ENCODE measurements around the gene ABCG1. TPM values are rescaled to one million over a fixed set of nuclear protein-coding genes. Genes with fewer than 3 reads are reported as not detected.

ABCG1 gene
- total and polyA plus RNA-seq, 5 donors from 2014 or later: 17.0 to 86.3 (median 24.3) TPM

- no peaks in the 10 kb centered on the region for H3K27me3 Mint-ChIP-seq
- Histone ChIP-seq H3K4me3 (ENCODE audit: low read depth, low read length) (no peak overlapping the region), H3K4me1 (ENCODE audit: control insufficient read depth, insufficient read depth, low read length, poor library complexity, severe bottlenecking) (peaks cover 61% of the 10 kb centered on the region), H3K9me3 (ENCODE audit: control insufficient read depth in 2 of 2, low read length in 2 of 2) (no peaks in the 10 kb centered on the region), H3K27me3 (ENCODE audit: control insufficient read depth, insufficient read depth, low read length) (no peaks in the 10 kb centered on the region), H3K36me3 (ENCODE audit: control insufficient read depth, insufficient read depth, low read length) (no peaks in the 10 kb centered on the region), H3K27ac (ENCODE audit: insufficient read depth, low read length, poor library complexity, severe bottlenecking) (no peak overlapping the region)
- peaks cover 0 to 9% (median 0%) of the 10 kb centered on the region in 7 donors for H3K9me3 Mint-ChIP-seq
- peaks cover 33 to 74% (median 54%) of the 10 kb centered on the region in 4 donors for H3K4me1 Mint-ChIP-seq
- ATAC-seq (ENCODE audit: low read depth in 2 of 2) (no peak), DNase-seq (no peak)
- peak overlapping the region in 2 of 3 donors; percentile 71 to 80 for H3K27ac Mint-ChIP-seq
- H3K4me3 Mint-ChIP-seq: peak overlapping the region in 2 of 4 donors; percentile 31
- H3K36me3 Mint-ChIP-seq: no peaks in the 10 kb centered on the region
Measured at GRCh38 chr21:42189431-42189830, 29.5 kb upstream of the ABCG1 start.

GRCh38 chr21:42189860-42190485, 29.0 kb upstream of the ABCG1 start:
- Mint-ChIP-seq H3K36me3 (no peaks in the 10 kb centered on the region), H3K4me1 (peaks cover 33 to 74% (median 54%) of the 10 kb centered on the region in 4 donors)
- H3K27ac ChIP-seq (ENCODE audit: insufficient read depth, low read length, poor library complexity, severe bottlenecking): no peak overlapping the region

DNA sequence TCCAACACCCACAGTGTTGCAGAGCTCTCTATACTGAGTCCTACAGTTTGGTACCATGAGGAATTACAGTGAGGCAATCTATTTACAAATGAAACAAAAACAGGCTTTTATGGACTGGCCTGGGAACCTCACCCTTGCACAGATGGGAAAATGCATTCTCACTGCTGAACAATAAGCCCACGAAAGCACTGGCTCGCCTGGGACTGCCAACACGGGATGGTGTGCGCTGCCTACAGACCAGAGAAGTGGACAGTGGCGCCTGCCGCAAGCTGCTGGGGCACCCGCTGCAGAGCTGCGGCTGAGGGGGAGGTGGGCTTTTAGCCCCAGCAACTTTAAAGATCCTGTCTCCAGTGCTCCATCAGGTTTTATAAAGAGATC, 28.5 kb upstream of the ABCG1 start:
- H3K4me3 ChIP-seq (ENCODE audit: low read depth, low read length): no peak overlapping the region
- peaks cover 32 to 72% (median 53%) of the 10 kb centered on the region in 4 donors for H3K4me1 Mint-ChIP-seq
- no peaks in the 10 kb centered on the region for H3K9me3 ChIP-seq (ENCODE audit: control insufficient read depth in 2 of 2, low read length in 2 of 2)
- H3K36me3 Mint-ChIP-seq: no peaks in the 10 kb centered on the region
- H3K27ac ChIP-seq (ENCODE audit: insufficient read depth, low read length, poor library complexity, severe bottlenecking): no peak overlapping the region
- peak overlapping the region in 1 of 3 donors; percentile 80 for H3K27ac Mint-ChIP-seq
- ATAC-seq (ENCODE audit: low read depth in 2 of 2): no peak
- no peaks in the 10 kb centered on the region for H3K27me3 Mint-ChIP-seq
- H3K9me3 Mint-ChIP-seq: peaks cover 0 to 8% (median 0%) of the 10 kb centered on the region in 7 donors
- peaks cover 60% of the 10 kb centered on the region for H3K4me1 ChIP-seq (ENCODE audit: control insufficient read depth, insufficient read depth, low read length, poor library complexity, severe bottlenecking)
- no peak overlapping the region for H3K4me3 Mint-ChIP-seq
- no peak for DNase-seq
- H3K27me3 ChIP-seq (ENCODE audit: control insufficient read depth, insufficient read depth, low read length): no peaks in the 10 kb centered on the region
- H3K36me3 ChIP-seq (ENCODE audit: control insufficient read depth, insufficient read depth, low read length): no peaks in the 10 kb centered on the region

More at GRCh38 chr21:42189860-42190485, 29.0 kb upstream of the ABCG1 start:
- ATAC-seq (ENCODE audit: low read depth in 2 of 2): no peak
- Histone ChIP-seq H3K4me1 (ENCODE audit: control insufficient read depth, insufficient read depth, low read length, poor library complexity, severe bottlenecking) (peaks cover 61% of the 10 kb centered on the region), H3K36me3 (ENCODE audit: control insufficient read depth, insufficient read depth, low read length) (no peaks in the 10 kb centered on the region), H3K4me3 (ENCODE audit: low read depth, low read length) (no peak overlapping the region), H3K9me3 (ENCODE audit: control insufficient read depth in 2 of 2, low read length in 2 of 2) (no peaks in the 10 kb centered on the region), H3K27me3 (ENCODE audit: control insufficient read depth, insufficient read depth, low read length) (no peaks in the 10 kb centered on the region)
- peak in 1 of 3 donors; percentile 48 for DNase-seq
- Mint-ChIP-seq H3K9me3 (peaks cover 0 to 9% (median 0%) of the 10 kb centered on the region in 7 donors), H3K27me3 (no peaks in the 10 kb centered on the region), H3K27ac (peak overlapping the region in 2 of 3 donors; percentile 71 to 80), H3K4me3 (peak overlapping the region in 3 of 4 donors; percentile 14 to 31 (median 31))

- DNase-seq (no peak), ATAC-seq (ENCODE audit: low read depth in 2 of 2) (no peak)
- no peak overlapping the region for H3K4me3 ChIP-seq (ENCODE audit: low read depth, low read length)
- Mint-ChIP-seq H3K27me3 (no peaks in the 10 kb centered on the region), H3K4me1 (peaks cover 26 to 66% (median 50%) of the 10 kb centered on the region in 4 donors), H3K27ac (no peak overlapping the region), H3K36me3 (no peaks in the 10 kb centered on the region), H3K4me3 (no peak overlapping the region), H3K9me3 (peaks cover 0 to 2% (median 0%) of the 10 kb centered on the region in 7 donors)
- no peaks in the 10 kb centered on the region for H3K36me3 ChIP-seq (ENCODE audit: control insufficient read depth, insufficient read depth, low read length)
- no peak overlapping the region for H3K27ac ChIP-seq (ENCODE audit: insufficient read depth, low read length, poor library complexity, severe bottlenecking)
- H3K27me3 ChIP-seq (ENCODE audit: control insufficient read depth, insufficient read depth, low read length): no peaks in the 10 kb centered on the region
- no peaks in the 10 kb centered on the region for H3K9me3 ChIP-seq (ENCODE audit: control insufficient read depth in 2 of 2, low read length in 2 of 2)
- peaks cover 54% of the 10 kb centered on the region for H3K4me1 ChIP-seq (ENCODE audit: control insufficient read depth, insufficient read depth, low read length, poor library complexity, severe bottlenecking)
Measured at GRCh38 chr21:42191064-42191463, 27.9 kb upstream of the ABCG1 start.

GRCh38 chr21:42191696-42192595, 27.0 kb upstream of the ABCG1 start:
- peak overlapping the region in 3 of 4 donors; percentile 56 to 63 (median 60) for H3K4me3 Mint-ChIP-seq
- DNase-seq (no peak), ATAC-seq (ENCODE audit: low read depth in 2 of 2) (no peak)
- Histone ChIP-seq H3K4me3 (ENCODE audit: low read depth, low read length) (no peak overlapping the region), H3K27ac (ENCODE audit: insufficient read depth, low read length, poor library complexity, severe bottlenecking) (no peak overlapping the region), H3K9me3 (ENCODE audit: control insufficient read depth in 2 of 2, low read length in 2 of 2) (no peaks in the 10 kb centered on the region), H3K4me1 (ENCODE audit: control insufficient read depth, insufficient read depth, low read length, poor library complexity, severe bottlenecking) (peaks cover 45% of the 10 kb centered on the region), H3K27me3 (ENCODE audit: control insufficient read depth, insufficient read depth, low read length) (no peaks in the 10 kb centered on the region), H3K36me3 (ENCODE audit: control insufficient read depth, insufficient read depth, low read length) (no peaks in the 10 kb centered on the region)
- H3K4me1 Mint-ChIP-seq: peaks cover 17 to 57% (median 42%) of the 10 kb centered on the region in 4 donors
- no peaks in the 10 kb centered on the region for H3K27me3 Mint-ChIP-seq
- H3K36me3 Mint-ChIP-seq: no peaks in the 10 kb centered on the region
- no peaks in the 10 kb centered on the region for H3K9me3 Mint-ChIP-seq
- H3K27ac Mint-ChIP-seq: peak overlapping the region in 2 of 3 donors; percentile 42 to 86

DNA sequence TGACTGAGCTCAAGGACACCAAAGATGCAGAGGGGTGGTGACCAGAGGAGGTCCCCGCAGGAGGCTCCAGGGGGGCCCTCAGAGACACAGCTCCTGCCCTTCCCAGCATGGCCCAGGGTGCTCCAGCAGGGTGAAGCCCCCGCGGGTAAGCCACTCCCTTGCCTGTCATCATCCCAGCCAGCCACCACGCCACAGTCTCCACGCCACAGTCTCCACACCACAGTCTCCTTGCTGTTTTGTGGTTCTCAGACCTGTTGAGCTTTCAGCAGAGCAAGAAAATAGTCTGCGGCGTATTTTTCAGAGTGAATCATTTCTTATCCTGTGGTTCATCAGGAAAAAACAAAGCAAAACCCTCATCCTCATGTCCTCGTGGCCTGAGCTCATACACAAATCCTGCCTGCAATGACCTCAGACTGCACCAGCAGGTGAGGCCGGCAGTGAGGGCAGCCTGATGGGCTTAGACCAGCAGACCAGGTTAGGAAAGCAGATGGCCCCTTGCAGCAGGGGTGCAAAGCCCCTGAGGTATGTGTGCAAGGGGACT, 25.7 kb upstream of the ABCG1 start:
- Mint-ChIP-seq H3K4me3 (peak overlapping the region in 2 of 4 donors; percentile 13 to 56), H3K27me3 (no peaks in the 10 kb centered on the region), H3K27ac (peak overlapping the region; percentile 54 to 62 (median 56)), H3K36me3 (no peaks in the 10 kb centered on the region), H3K4me1 (peaks cover 12 to 53% (median 44%) of the 10 kb centered on the region in 4 donors), H3K9me3 (no peaks in the 10 kb centered on the region)
- no peaks in the 10 kb centered on the region for H3K9me3 ChIP-seq (ENCODE audit: control insufficient read depth in 2 of 2, low read length in 2 of 2)
- no peak overlapping the region for H3K4me3 ChIP-seq (ENCODE audit: low read depth, low read length)
- no peaks in the 10 kb centered on the region for H3K36me3 ChIP-seq (ENCODE audit: control insufficient read depth, insufficient read depth, low read length)
- ATAC-seq (ENCODE audit: low read depth in 2 of 2) (peak in 1 of 2 donors; percentile 2), DNase-seq (peak in 1 of 3 donors; percentile 29)
- no peak overlapping the region for H3K27ac ChIP-seq (ENCODE audit: insufficient read depth, low read length, poor library complexity, severe bottlenecking)
- peaks cover 32% of the 10 kb centered on the region for H3K4me1 ChIP-seq (ENCODE audit: control insufficient read depth, insufficient read depth, low read length, poor library complexity, severe bottlenecking)
- H3K27me3 ChIP-seq (ENCODE audit: control insufficient read depth, insufficient read depth, low read length): no peaks in the 10 kb centered on the region

- Mint-ChIP-seq H3K9me3 (no peaks in the 10 kb centered on the region), H3K4me3 (no peak overlapping the region), H3K27me3 (no peaks in the 10 kb centered on the region), H3K4me1 (peaks cover 12 to 53% (median 44%) of the 10 kb centered on the region in 4 donors), H3K36me3 (no peaks in the 10 kb centered on the region), H3K27ac (no peak overlapping the region)
- no peaks in the 10 kb centered on the region for H3K9me3 ChIP-seq (ENCODE audit: control insufficient read depth in 2 of 2, low read length in 2 of 2)
- DNase-seq (no peak), ATAC-seq (ENCODE audit: low read depth in 2 of 2) (no peak)
- no peak overlapping the region for H3K4me3 ChIP-seq (ENCODE audit: low read depth, low read length)
- no peaks in the 10 kb centered on the region for H3K36me3 ChIP-seq (ENCODE audit: control insufficient read depth, insufficient read depth, low read length)
- H3K27me3 ChIP-seq (ENCODE audit: control insufficient read depth, insufficient read depth, low read length): no peaks in the 10 kb centered on the region
- H3K27ac ChIP-seq (ENCODE audit: insufficient read depth, low read length, poor library complexity, severe bottlenecking): no peak overlapping the region
- H3K4me1 ChIP-seq (ENCODE audit: control insufficient read depth, insufficient read depth, low read length, poor library complexity, severe bottlenecking): peaks cover 31% of the 10 kb centered on the region
Measured at GRCh38 chr21:42193721-42194120, 25.2 kb upstream of the ABCG1 start.

Data from CD4-positive, CD25-positive, alpha-beta regulatory T cell (primary cell).